K562 (cell line): ENCODE results near the gene RCL1. TPM values are rescaled to one million over a fixed set of nuclear protein-coding genes. Genes with fewer than 3 reads are reported as not detected.

Source experiments
- DPF2 ChIP-seq: fragments of 450-650 bp; IDR thresholded peaks from 2 replicates; pipeline ENCODE4 v1.6.1; 2016
- ETS2 ChIP-seq: IDR thresholded peaks from 2 replicates; pipeline ENCODE4 v1.6.1; 2016; ENCODE audit warnings: borderline replicate concordance, missing genetic modification characterization, mild to moderate bottlenecking, moderate library complexity, missing compliant biosample characterization; ENCODE audit not compliant: poor library complexity, severe bottlenecking
- HIVEP1 ChIP-seq: fragments of 250-450 bp; sonication (Bioruptor Pico); IDR thresholded peaks from 2 replicates; pipeline ENCODE4 v1.4.0; 2020; ENCODE audit warnings: mild to moderate bottlenecking
- HNRNPUL1 ChIP-seq: fragments of 200-400 bp; formaldehyde crosslinking; IDR thresholded peaks from 2 replicates; pipeline ENCODE4 v1.6.1; 2017; ENCODE audit warnings: low read length
- IFI16 ChIP-seq: fragments of 250-450 bp; sonication (Bioruptor Pico); IDR thresholded peaks from 2 replicates; pipeline ENCODE4 v2.1.2; 2022; ENCODE audit warnings: mild to moderate bottlenecking, inconsistent platforms
- ILF3 ChIP-seq: fragments of 450-650 bp; IDR thresholded peaks from 2 replicates; pipeline ENCODE4 v1.6.1; 2018; ENCODE audit warnings: antibody characterized with exemption, mild to moderate bottlenecking, moderate library complexity, borderline replicate concordance
- NUFIP1 ChIP-seq: fragments of 450-650 bp; IDR thresholded peaks from 2 replicates; pipeline ENCODE4 v1.6.1; 2018; ENCODE audit not compliant: partially characterized antibody
- PURB ChIP-seq: sonication (generic); formaldehyde crosslinking; IDR thresholded peaks from 2 replicates; pipeline ENCODE4 v1.9.0; 2021; ENCODE audit warnings: low read depth, mild to moderate bottlenecking, missing genetic modification reagents
- TCF7L2 ChIP-seq: fragments of 150-350 bp; IDR thresholded peaks from 2 replicates; pipeline ENCODE4 v1.6.1; 2016; ENCODE audit warnings: low read depth, mild to moderate bottlenecking, low read length, moderate library complexity
- TFAM ChIP-seq: fragments of 250-450 bp; sonication (Bioruptor Pico); conservative IDR thresholded peaks from 2 replicates; pipeline ENCODE4 v1.5.0; 2021; ENCODE audit warnings: mild to moderate bottlenecking, moderate library complexity
- TRIM24 ChIP-seq, 2 experiments: fragments of 450-650 bp; IDR thresholded peaks; 2 replicates each; pipeline ENCODE4 v1.6.1; 2016
- ZNF124 ChIP-seq: sonication (generic); formaldehyde crosslinking; IDR thresholded peaks from 2 replicates; pipeline ENCODE4 v1.8.1; 2022; ENCODE audit warnings: missing genetic modification reagents
- ZNF444 ChIP-seq: fragments of 250-450 bp; sonication (Bioruptor Pico); IDR thresholded peaks from 2 replicates; pipeline ENCODE4 v1.4.0; 2020; ENCODE audit warnings: mild to moderate bottlenecking, moderate library complexity
- ZNF644 ChIP-seq: fragments of 200-800 bp; sonication (Bioruptor generic); IDR thresholded peaks from 2 replicates; pipeline ENCODE4 v1.6.1; 2016; ENCODE audit warnings: low read depth, missing genetic modification characterization, missing compliant biosample characterization
- ZNF696 ChIP-seq: fragments of 250-450 bp; sonication (Bioruptor Pico); conservative IDR thresholded peaks from 2 replicates; pipeline ENCODE4 v1.4.0; 2020; ENCODE audit warnings: mild to moderate bottlenecking, moderate library complexity
- polyA plus RNA-seq, 8 experiments: library from polyadenylated mRNA; depleted of rRNA in 4 of 8; stranded (reverse) in 5 of 8; unstranded in 3 of 8; fragments of >200 nt; fragmentation: Nextera tagmentation in 2 of 8; fragmentation: Illumina TruSeq in 1 of 8; extraction: Ambion mirVana in 2 of 8; extraction: Trizol in 1 of 8; gene quantifications; 2 replicates each; pipeline versions ENCODE4 v1.2.1 to v1.2.3, GENCODE V29; 2011 to 2014; ENCODE audit warnings: inconsistent platforms in 1 of 8, missing spikeins in 1 of 8
- total RNA-seq, 7 experiments: library from RNA; depleted of rRNA in 6 of 7; stranded (reverse); fragments of >200 nt in 6 of 7; fragmentation: Illumina TruSeq in 2 of 7; extraction: Trizol in 2 of 7; gene quantifications; 2 replicates each; pipeline versions ENCODE4 v1.2.1 to v1.2.3, GENCODE V29; 2011 to 2021; ENCODE audit warnings: low replicate concordance in 1 of 7
- TF ChIP-seq, protein P1 (sequence below), 3 experiments: IDR thresholded peaks in 2 of 3; conservative IDR thresholded peaks in 1 of 3; 2 replicates each; pipeline ENCODE4 v1.5.1; 2011 to 2012; ENCODE audit warnings: low read length in 3 of 3, mild to moderate bottlenecking in 3 of 3, control low read depth in 2 of 3, improper control_type of control experiment in 1 of 3, inconsistent platforms in 1 of 3, low read depth in 1 of 3, mixed read lengths in 1 of 3, moderate library complexity in 1 of 3; ENCODE audit not compliant: insufficient read depth in 2 of 3
- TF ChIP-seq, protein P2 (sequence below): sonication (generic); formaldehyde crosslinking; IDR thresholded peaks from 2 replicates; pipeline ENCODE4 v1.8.1; 2023; ENCODE audit warnings: mild to moderate bottlenecking, missing genetic modification reagents
- TF ChIP-seq, protein P3 (sequence below): IDR thresholded peaks from 3 replicates; pipeline ENCODE4 v1.6.1; 2011; ENCODE audit warnings: borderline replicate concordance, mild to moderate bottlenecking, moderate library complexity; ENCODE audit not compliant: insufficient read length; ENCODE audit errors: extremely low read depth
- TF ChIP-seq, protein P4 (sequence below): fragments of 450-650 bp; formaldehyde crosslinking; IDR thresholded peaks from 2 replicates; pipeline ENCODE4 v1.4.0; 2022; ENCODE audit warnings: mild to moderate bottlenecking, moderate library complexity

The RCL1 gene
- total and polyA plus RNA-seq, 9 of the 15 experiments (the other 6 are each of a cell fraction or from before 2014, with no cell fraction given), result 24.0 to 67.7 (median 38.6) TPM

DNA sequence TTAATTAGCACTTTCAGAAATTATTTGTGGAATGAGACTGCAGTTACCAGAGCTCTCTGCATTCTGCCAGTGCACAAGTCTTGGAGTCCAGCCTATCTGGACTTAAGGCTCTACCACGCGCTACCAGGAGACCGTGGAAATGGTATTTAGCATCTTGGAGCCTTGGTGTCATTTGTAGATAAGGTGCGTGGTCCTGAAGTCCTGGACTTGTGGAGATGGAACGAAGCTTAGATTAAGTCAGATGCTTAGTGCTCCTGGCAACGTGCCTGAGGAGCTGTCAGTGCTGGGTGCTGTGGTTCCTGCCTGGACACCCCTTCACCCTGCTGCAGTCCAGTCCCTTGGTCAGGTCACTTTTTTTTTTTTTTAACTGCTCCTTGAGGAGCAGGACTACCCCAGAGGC lies 59.7 kb downstream of the RCL1 start (continued):
- TF ChIP-seq, protein P1, sequence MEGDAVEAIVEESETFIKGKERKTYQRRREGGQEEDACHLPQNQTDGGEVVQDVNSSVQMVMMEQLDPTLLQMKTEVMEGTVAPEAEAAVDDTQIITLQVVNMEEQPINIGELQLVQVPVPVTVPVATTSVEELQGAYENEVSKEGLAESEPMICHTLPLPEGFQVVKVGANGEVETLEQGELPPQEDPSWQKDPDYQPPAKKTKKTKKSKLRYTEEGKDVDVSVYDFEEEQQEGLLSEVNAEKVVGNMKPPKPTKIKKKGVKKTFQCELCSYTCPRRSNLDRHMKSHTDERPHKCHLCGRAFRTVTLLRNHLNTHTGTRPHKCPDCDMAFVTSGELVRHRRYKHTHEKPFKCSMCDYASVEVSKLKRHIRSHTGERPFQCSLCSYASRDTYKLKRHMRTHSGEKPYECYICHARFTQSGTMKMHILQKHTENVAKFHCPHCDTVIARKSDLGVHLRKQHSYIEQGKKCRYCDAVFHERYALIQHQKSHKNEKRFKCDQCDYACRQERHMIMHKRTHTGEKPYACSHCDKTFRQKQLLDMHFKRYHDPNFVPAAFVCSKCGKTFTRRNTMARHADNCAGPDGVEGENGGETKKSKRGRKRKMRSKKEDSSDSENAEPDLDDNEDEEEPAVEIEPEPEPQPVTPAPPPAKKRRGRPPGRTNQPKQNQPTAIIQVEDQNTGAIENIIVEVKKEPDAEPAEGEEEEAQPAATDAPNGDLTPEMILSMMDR (IDR thresholded peaks at IDR 0.05 in 2 of 3, conservative IDR thresholded peaks at IDR 0.05 in 1 of 3; ENCODE audit: insufficient read depth in 2 of 3, low read depth in 1 of 3, low read length in 3 of 3), result no peak
- TF ChIP-seq ZNF696 (CRISPR knock-in tag) (no peak), TRIM24 (IDR thresholded peaks at IDR 0.05) (peak; percentile 54 to 59; a peak in 2 of 4 replicates), NUFIP1 (peak; percentile 25), HIVEP1 (no peak), ZNF644 (tag) (0 out of 2 replicates have a peak, but pooled peaks have one; percentile 32), TCF7L2 (no peak), ZNF124 (CRISPR knock-in tag) (no peak), ZNF444 (no peak), DPF2 (peak; percentile 92), TFAM (CRISPR knock-in tag) (no peak), ETS2 (tag) (no peak), PURB (CRISPR knock-in tag) (no peak), ILF3 (no peak), HNRNPUL1 (no peak), IFI16 (no peak)
- TF ChIP-seq, protein P2, sequence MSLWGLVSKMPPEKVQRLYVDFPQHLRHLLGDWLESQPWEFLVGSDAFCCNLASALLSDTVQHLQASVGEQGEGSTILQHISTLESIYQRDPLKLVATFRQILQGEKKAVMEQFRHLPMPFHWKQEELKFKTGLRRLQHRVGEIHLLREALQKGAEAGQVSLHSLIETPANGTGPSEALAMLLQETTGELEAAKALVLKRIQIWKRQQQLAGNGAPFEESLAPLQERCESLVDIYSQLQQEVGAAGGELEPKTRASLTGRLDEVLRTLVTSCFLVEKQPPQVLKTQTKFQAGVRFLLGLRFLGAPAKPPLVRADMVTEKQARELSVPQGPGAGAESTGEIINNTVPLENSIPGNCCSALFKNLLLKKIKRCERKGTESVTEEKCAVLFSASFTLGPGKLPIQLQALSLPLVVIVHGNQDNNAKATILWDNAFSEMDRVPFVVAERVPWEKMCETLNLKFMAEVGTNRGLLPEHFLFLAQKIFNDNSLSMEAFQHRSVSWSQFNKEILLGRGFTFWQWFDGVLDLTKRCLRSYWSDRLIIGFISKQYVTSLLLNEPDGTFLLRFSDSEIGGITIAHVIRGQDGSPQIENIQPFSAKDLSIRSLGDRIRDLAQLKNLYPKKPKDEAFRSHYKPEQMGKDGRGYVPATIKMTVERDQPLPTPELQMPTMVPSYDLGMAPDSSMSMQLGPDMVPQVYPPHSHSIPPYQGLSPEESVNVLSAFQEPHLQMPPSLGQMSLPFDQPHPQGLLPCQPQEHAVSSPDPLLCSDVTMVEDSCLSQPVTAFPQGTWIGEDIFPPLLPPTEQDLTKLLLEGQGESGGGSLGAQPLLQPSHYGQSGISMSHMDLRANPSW, result no peak
- TF ChIP-seq, protein P3, sequence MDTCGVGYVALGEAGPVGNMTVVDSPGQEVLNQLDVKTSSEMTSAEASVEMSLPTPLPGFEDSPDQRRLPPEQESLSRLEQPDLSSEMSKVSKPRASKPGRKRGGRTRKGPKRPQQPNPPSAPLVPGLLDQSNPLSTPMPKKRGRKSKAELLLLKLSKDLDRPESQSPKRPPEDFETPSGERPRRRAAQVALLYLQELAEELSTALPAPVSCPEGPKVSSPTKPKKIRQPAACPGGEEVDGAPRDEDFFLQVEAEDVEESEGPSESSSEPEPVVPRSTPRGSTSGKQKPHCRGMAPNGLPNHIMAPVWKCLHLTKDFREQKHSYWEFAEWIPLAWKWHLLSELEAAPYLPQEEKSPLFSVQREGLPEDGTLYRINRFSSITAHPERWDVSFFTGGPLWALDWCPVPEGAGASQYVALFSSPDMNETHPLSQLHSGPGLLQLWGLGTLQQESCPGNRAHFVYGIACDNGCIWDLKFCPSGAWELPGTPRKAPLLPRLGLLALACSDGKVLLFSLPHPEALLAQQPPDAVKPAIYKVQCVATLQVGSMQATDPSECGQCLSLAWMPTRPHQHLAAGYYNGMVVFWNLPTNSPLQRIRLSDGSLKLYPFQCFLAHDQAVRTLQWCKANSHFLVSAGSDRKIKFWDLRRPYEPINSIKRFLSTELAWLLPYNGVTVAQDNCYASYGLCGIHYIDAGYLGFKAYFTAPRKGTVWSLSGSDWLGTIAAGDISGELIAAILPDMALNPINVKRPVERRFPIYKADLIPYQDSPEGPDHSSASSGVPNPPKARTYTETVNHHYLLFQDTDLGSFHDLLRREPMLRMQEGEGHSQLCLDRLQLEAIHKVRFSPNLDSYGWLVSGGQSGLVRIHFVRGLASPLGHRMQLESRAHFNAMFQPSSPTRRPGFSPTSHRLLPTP, result no peak
- TF ChIP-seq, protein P4, sequence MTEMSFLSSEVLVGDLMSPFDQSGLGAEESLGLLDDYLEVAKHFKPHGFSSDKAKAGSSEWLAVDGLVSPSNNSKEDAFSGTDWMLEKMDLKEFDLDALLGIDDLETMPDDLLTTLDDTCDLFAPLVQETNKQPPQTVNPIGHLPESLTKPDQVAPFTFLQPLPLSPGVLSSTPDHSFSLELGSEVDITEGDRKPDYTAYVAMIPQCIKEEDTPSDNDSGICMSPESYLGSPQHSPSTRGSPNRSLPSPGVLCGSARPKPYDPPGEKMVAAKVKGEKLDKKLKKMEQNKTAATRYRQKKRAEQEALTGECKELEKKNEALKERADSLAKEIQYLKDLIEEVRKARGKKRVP (CRISPR knock-in tag), result no peak
